ENCODE measurements around the gene OR56B4.
A peak's percentile ranks its signal among the peaks of the same experiment; 100 is the strongest.

The OR56B4 gene

DNA sequence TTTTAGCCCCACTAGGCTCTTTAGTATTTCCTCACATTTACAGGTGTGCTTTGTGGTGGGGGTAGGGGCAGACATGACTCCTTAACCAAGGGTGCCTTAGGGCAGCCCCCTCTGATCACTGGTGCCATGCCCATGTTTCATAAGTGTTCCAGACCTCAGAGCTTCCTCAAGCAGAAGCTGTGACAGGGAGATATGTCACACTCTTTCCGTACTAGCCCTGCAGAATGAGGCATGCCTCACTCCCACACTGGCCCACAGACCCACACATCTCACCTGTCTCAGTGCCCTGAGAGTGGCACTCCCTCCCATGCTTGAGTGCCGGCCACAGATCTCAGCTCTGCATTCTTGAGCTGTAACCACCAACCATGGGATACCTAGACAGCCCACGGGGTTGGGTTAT, 22.9 kb upstream of the OR56B4 start:
- Histone ChIP-seq H3K9me2 (replicated peaks; ENCODE audit: insufficient read depth, low read length) (no peaks in the 10 kb centered on the region), H3K9ac (ENCODE audit: low read length) (no peak overlapping the region), H3K4me1 (ENCODE audit: low read length) (no peaks in the 10 kb centered on the region), H3K79me2 (ENCODE audit: low read length) (no peaks in the 10 kb centered on the region), H3K4me2 (ENCODE audit: low read depth, low read length) (no peak overlapping the region), H3K36me3 (replicated peaks; ENCODE audit: insufficient read depth, low read length) (no peaks in the 10 kb centered on the region), H3K9me3 (replicated peaks; ENCODE audit: insufficient read depth, low read length) (no peaks in the 10 kb centered on the region), H4K20me1 (ENCODE audit: insufficient read depth, low read length) (no peaks in the 10 kb centered on the region), H3K4me3 (ENCODE audit: low read length) (no peak overlapping the region), H3F3A (ENCODE audit: insufficient read depth, low read length) (no peaks in the 10 kb centered on the region), H3K27ac (ENCODE audit: low read length) (no peak overlapping the region), H2AFZ (ENCODE audit: low read length) (no peak overlapping the region), H3K27me3 (replicated peaks; ENCODE audit: insufficient read depth, low read length) (no peaks in the 10 kb centered on the region)
- DNase-seq, result no peak
- TF ChIP-seq EZH2phosphoT487 (IDR thresholded peaks at IDR 0.05; ENCODE audit: low read length) (no peak), EZH2 (optimal IDR thresholded peaks at IDR 0.05; ENCODE audit: low read depth, low read length) (no peak)
- TF ChIP-seq, protein P1, sequence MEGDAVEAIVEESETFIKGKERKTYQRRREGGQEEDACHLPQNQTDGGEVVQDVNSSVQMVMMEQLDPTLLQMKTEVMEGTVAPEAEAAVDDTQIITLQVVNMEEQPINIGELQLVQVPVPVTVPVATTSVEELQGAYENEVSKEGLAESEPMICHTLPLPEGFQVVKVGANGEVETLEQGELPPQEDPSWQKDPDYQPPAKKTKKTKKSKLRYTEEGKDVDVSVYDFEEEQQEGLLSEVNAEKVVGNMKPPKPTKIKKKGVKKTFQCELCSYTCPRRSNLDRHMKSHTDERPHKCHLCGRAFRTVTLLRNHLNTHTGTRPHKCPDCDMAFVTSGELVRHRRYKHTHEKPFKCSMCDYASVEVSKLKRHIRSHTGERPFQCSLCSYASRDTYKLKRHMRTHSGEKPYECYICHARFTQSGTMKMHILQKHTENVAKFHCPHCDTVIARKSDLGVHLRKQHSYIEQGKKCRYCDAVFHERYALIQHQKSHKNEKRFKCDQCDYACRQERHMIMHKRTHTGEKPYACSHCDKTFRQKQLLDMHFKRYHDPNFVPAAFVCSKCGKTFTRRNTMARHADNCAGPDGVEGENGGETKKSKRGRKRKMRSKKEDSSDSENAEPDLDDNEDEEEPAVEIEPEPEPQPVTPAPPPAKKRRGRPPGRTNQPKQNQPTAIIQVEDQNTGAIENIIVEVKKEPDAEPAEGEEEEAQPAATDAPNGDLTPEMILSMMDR (IDR thresholded peaks at IDR 0.05; ENCODE audit: low read length), result no peak

DNA sequence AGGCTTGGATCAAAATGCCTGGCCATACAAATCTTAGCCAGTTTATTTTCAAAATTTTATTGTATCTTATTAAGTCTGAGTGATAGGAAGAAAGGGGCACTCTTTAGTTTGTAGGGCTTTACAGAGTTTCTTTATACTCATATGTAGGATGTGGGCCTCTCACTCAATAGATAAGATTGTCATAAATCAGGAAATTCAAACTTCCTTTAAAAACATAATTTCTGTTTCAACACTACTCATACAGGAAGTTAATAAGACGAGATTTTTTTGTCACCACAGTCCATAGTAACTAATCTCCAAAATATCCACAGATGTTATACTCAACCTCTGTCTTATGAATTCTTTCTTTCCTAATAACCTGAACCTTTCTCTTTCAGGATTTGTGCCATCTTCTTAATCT, 13.3 kb upstream of the OR56B4 start:
- Histone ChIP-seq H3F3A (ENCODE audit: insufficient read depth, low read length) (peaks cover 32% of the 10 kb centered on the region), H3K27me3 (replicated peaks; ENCODE audit: insufficient read depth, low read length) (no peaks in the 10 kb centered on the region)

DNA sequence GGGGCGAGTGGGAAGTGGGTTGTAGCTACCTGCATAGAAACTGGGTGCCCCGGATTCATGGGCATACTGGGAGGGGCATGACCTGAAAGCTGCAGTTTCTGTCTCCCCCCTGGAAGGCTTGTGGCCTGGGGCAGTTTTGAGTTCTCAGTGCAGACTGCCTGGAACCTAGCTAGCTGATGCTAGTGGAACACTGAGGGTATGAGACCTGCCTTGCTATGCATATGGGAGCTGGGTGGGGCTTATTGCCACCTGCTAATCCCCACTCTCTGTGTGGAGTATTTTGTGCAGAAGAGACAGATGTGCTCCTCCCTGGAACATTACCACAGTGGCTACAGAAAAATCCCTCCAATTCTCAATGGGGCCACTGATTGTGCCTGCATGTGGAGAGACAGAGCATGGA, 11.7 kb upstream of the OR56B4 start:
- peak; percentile 70 for DNase-seq
- Histone ChIP-seq H3K27ac (ENCODE audit: low read length) (peak overlapping the region; percentile 96), H3K4me3 (ENCODE audit: low read length) (peak overlapping the region; percentile 39; the same call in 1 of the 2 replicates), H3K9me3 (replicated peaks; ENCODE audit: insufficient read depth, low read length) (no peaks in the 10 kb centered on the region), H3K4me1 (ENCODE audit: low read length) (peaks cover 53% of the 10 kb centered on the region), H3K36me3 (replicated peaks; ENCODE audit: insufficient read depth, low read length) (no peaks in the 10 kb centered on the region), H2AFZ (ENCODE audit: low read length) (peak overlapping the region; percentile 71), H3K79me2 (ENCODE audit: low read length) (no peaks in the 10 kb centered on the region), H3K4me2 (ENCODE audit: low read depth, low read length) (peak overlapping the region; percentile 85), H4K20me1 (ENCODE audit: insufficient read depth, low read length) (no peaks in the 10 kb centered on the region), H3F3A (ENCODE audit: insufficient read depth, low read length) (peaks cover 32% of the 10 kb centered on the region), H3K9me2 (replicated peaks; ENCODE audit: insufficient read depth, low read length) (no peaks in the 10 kb centered on the region), H3K9ac (ENCODE audit: low read length) (peak overlapping the region; percentile 61), H3K27me3 (replicated peaks; ENCODE audit: insufficient read depth, low read length) (no peaks in the 10 kb centered on the region)
- TF ChIP-seq EZH2phosphoT487 (IDR thresholded peaks at IDR 0.05; ENCODE audit: low read length) (no peak), EZH2 (optimal IDR thresholded peaks at IDR 0.05; ENCODE audit: low read depth, low read length) (no peak)
- TF ChIP-seq, protein P1 (IDR thresholded peaks at IDR 0.05; ENCODE audit: low read length), result no peak

More for the DNA sequence above, 13.3 kb upstream of the OR56B4 start:
- peak; percentile 16 for DNase-seq
- H2AFZ ChIP-seq (ENCODE audit: low read length), result no peak overlapping the region
- peaks cover 53% of the 10 kb centered on the region for H3K4me1 ChIP-seq (ENCODE audit: low read length)
- H3K27ac ChIP-seq (ENCODE audit: low read length), result peak overlapping the region; percentile 7; the same call in 1 of the 2 replicates
- H3K36me3 ChIP-seq (replicated peaks; ENCODE audit: insufficient read depth, low read length), result no peaks in the 10 kb centered on the region
- no peak overlapping the region for H3K9ac ChIP-seq (ENCODE audit: low read length)
- no peaks in the 10 kb centered on the region for H3K79me2 ChIP-seq (ENCODE audit: low read length)
- no peaks in the 10 kb centered on the region for H3K9me2 ChIP-seq (replicated peaks; ENCODE audit: insufficient read depth, low read length)
- H3K9me3 ChIP-seq (replicated peaks; ENCODE audit: insufficient read depth, low read length), result no peaks in the 10 kb centered on the region
- H3K4me3 ChIP-seq (ENCODE audit: low read length), result no peak overlapping the region
- peak overlapping the region; percentile 9; the same call in 1 of the 2 replicates for H3K4me2 ChIP-seq (ENCODE audit: low read depth, low read length)
- TF ChIP-seq EZH2phosphoT487 (IDR thresholded peaks at IDR 0.05; ENCODE audit: low read length), result no peak
- TF ChIP-seq, protein P1 (IDR thresholded peaks at IDR 0.05; ENCODE audit: low read length), result no peak
- TF ChIP-seq EZH2 (optimal IDR thresholded peaks at IDR 0.05; ENCODE audit: low read depth, low read length), result no peak
- no peaks in the 10 kb centered on the region for H4K20me1 ChIP-seq (ENCODE audit: insufficient read depth, low read length)
